Retinal pigment epithelial cell (primary cell): Measurements from ENCODE around the gene OSTC.

Experiments used
- DNase-seq: peaks from one replicate; pipeline ENCODE4 v3.0.0-alpha.2; 2010; ENCODE audit warnings: low read depth
- H3K4me3 ChIP-seq: 2 replicates; pipeline ENCODE4 v1.5.1; 2011; ENCODE audit warnings: mild to moderate bottlenecking, low read length, control low read depth, moderate library complexity
- CTCF ChIP-seq: conservative IDR thresholded peaks from 2 replicates; pipeline ENCODE4 v1.5.1; 2011; ENCODE audit warnings: low read depth, low read length, control low read depth, inconsistent platforms

OSTC gene

GRCh38 chr4:108685036-108685686 lies 34.8 kb downstream of the OSTC start:
- no peak for DNase-seq
- H3K4me3 ChIP-seq, result no peak overlapping the region
- no peak for TF ChIP-seq CTCF

GRCh38 chr4:108690738-108691137 lies 40.3 kb downstream of the OSTC start:
- TF ChIP-seq CTCF, result no peak
- DNase-seq, result no peak
- H3K4me3 ChIP-seq, result no peak overlapping the region

GRCh38 chr4:108693211-108693610 lies 42.8 kb downstream of the OSTC start:
- DNase-seq, result no peak
- no peak for TF ChIP-seq CTCF
- H3K4me3 ChIP-seq, result no peak overlapping the region

- no peak overlapping the region for H3K4me3 ChIP-seq
- TF ChIP-seq CTCF, result no peak
- DNase-seq, result no peak
Measured at GRCh38 chr4:108693819-108694218, 43.4 kb downstream of the OSTC start.

- TF ChIP-seq CTCF, result no peak
- H3K4me3 ChIP-seq, result no peak overlapping the region
- DNase-seq, result no peak
Measured at GRCh38 chr4:108694423-108694822, 44.0 kb downstream of the OSTC start.

GRCh38 chr4:108695062-108695461 lies 44.7 kb downstream of the OSTC start:
- TF ChIP-seq CTCF, result no peak
- no peak for DNase-seq
- no peak overlapping the region for H3K4me3 ChIP-seq

GRCh38 chr4:108696160-108696559 lies 45.8 kb downstream of the OSTC start:
- TF ChIP-seq CTCF, result no peak
- H3K4me3 ChIP-seq, result no peak overlapping the region
- DNase-seq, result no peak
